ENCODE results near the gene LARGE1. TPM values are rescaled to one million over a fixed set of nuclear protein-coding genes. Genes with fewer than 3 reads are reported as not detected.

The LARGE1 gene
- total RNA-seq, 1 donor: 13.4 TPM

DNA sequence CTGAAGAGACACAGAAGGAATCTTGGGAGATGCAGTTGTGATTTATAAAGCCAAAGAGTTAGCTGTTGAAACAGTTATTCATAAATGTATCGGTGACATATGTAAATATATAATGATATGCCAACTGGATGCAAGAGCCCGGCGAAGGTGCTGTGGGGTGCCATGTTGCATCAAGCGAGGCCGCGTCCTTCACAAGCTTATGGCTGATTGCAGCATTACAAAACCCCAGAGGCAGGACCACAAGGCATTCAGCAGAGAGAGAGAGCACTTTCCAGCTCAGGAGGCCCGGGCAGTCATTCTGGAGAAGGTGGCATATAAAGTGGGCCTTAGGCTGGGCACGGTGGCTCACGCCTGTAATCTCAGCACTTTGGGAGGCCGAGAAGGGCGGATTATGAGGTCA, 65.6 kb downstream of the LARGE1 start:
- no peak for DNase-seq (ENCODE audit: low read depth)
- TF ChIP-seq, protein P1, sequence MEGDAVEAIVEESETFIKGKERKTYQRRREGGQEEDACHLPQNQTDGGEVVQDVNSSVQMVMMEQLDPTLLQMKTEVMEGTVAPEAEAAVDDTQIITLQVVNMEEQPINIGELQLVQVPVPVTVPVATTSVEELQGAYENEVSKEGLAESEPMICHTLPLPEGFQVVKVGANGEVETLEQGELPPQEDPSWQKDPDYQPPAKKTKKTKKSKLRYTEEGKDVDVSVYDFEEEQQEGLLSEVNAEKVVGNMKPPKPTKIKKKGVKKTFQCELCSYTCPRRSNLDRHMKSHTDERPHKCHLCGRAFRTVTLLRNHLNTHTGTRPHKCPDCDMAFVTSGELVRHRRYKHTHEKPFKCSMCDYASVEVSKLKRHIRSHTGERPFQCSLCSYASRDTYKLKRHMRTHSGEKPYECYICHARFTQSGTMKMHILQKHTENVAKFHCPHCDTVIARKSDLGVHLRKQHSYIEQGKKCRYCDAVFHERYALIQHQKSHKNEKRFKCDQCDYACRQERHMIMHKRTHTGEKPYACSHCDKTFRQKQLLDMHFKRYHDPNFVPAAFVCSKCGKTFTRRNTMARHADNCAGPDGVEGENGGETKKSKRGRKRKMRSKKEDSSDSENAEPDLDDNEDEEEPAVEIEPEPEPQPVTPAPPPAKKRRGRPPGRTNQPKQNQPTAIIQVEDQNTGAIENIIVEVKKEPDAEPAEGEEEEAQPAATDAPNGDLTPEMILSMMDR (IDR thresholded peaks at IDR 0.05; ENCODE audit: insufficient read depth, low read depth, low read length): no peak
- no peak overlapping the region for H3K4me3 ChIP-seq (ENCODE audit: low read depth, low read length)

DNA sequence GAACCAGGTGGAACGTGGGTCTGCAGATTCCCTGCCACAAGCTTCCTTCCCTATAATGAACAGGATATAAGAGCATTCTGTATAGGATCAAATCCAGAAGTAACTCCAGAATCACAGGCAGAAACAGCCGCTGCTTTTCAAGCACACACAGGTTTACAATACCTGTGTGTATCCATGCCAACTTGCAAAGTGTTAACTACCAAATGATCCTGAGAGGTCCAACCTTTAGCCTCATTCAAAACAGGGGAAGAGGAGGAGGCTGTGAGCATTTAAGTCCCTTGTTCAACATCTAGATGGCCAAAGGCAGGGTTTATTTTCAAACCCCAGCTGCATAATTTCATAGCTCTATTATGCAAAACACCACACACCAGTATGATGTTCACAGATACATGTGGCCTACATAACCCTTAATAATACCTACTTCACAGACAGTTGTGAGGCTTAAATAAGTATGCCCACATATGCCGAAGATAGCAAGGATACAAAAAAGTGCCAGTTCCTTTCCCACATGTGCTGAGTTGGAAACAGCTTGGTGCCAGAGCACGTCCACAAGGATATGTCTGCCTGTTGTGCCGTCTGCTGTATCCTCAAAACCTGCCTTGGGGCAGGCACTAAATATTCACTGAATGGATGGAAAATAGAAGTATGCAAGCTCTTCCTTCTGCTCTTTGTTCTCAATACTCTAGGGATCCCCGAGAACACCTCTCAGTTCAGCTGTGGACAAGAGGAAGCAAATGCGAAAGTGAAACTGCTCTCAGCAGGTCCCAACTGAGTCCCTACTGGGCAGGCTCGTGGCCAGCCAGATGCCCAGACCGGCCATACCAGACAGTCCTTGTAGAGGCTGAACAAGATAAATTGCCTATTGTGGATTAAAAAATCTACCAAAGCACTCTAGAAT, 66.8 kb downstream of the LARGE1 start:
- peak; percentile 76 for DNase-seq (ENCODE audit: low read depth)
- TF ChIP-seq, protein P1 (IDR thresholded peaks at IDR 0.05; ENCODE audit: insufficient read depth, low read depth, low read length): no peak
- H3K4me3 ChIP-seq (ENCODE audit: low read depth, low read length): peak overlapping the region; percentile 24

DNA sequence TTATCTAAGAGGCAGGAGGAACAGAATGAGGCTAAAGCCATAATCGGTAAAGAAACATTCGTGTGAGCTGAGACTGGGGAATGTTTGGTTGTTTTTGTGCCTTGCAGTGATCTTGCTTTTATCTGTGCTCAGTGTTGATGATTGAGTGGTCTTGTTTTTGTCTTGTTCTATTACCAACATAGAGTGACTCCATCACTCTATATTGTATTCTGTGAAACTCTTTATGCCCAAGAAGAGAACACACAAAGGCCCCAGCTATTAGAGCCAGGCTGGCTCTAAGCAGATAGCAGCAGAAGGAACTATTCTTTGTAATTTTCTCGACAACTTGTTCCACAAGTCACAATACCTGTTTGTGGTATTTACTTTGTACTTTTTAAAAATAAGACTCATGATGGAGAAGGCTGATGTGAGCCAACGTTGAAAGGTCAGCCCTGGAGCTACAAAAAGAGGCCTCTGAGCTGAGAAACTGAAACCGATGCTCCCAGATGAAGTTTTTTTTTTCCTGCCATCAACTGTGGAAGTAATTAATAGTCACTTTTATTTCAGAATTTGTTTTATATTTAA, 68.4 kb downstream of the LARGE1 start:
- TF ChIP-seq, protein P1 (IDR thresholded peaks at IDR 0.05; ENCODE audit: insufficient read depth, low read depth, low read length): no peak
- DNase-seq (ENCODE audit: low read depth): peak; percentile 43
- no peak overlapping the region for H3K4me3 ChIP-seq (ENCODE audit: low read depth, low read length)

DNA sequence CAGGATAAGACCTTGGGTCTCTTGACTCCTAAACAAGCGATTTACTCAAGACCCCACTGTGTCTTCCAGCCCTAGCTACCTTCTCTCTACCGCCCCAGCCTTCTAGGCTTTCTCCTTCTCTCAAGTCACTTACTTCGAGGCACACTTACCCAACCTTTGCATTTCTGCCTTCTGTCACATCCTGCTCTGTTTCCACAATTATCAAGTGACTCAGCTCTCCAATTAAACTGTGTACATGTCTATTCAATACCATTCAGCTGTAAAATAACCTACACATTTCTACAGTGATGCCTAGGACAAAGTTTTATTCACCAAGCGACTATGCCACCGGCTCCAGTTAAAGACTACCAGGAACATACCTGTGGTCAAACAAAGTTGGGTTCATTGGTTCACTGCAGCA, 69.0 kb downstream of the LARGE1 start:
- TF ChIP-seq, protein P1 (IDR thresholded peaks at IDR 0.05; ENCODE audit: insufficient read depth, low read depth, low read length): no peak
- no peak overlapping the region for H3K4me3 ChIP-seq (ENCODE audit: low read depth, low read length)
- peak; percentile 53 for DNase-seq (ENCODE audit: low read depth)

DNA sequence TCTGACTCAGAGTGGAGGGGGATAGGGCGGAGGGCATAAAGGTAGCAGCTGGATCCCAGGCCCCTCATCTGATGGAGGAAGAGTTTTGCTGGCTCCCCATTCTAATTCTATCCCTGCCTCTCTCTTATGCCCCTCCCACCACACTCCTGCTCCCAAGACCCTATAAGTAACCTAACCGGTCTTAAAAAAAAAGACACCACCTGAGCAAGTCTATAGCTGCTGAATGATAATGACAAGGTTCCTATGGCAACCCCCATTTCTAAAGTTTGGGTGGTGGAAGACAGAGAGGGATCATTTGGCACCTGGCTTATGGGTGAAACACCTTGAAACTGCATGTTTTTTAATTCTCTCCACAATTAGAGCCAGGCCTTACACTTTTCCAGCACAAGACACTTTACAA, 69.6 kb downstream of the LARGE1 start:
- no peak for DNase-seq (ENCODE audit: low read depth)
- H3K4me3 ChIP-seq (ENCODE audit: low read depth, low read length): no peak overlapping the region
- TF ChIP-seq, protein P1 (IDR thresholded peaks at IDR 0.05; ENCODE audit: insufficient read depth, low read depth, low read length): no peak

DNA sequence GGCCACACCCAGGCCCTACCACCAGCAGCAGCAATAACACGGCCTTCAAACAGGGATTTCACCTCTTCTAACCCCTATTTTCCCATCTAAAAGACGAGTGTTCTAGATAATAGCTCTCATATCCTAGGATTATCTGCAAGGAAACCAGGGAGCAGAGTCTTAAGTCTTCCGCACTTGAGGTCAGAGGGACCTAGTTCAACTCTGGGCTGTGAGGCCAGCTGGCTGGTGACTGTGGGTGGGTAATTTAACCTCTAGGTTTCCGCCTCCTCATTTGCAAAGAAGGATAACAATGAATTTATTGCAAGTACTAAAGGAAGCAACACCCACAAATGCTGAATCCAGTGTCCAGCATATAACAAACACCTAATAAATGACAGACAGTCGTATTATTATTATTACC, 70.1 kb downstream of the LARGE1 start:
- no peak for DNase-seq (ENCODE audit: low read depth)
- no peak overlapping the region for H3K4me3 ChIP-seq (ENCODE audit: low read depth, low read length)
- TF ChIP-seq, protein P1 (IDR thresholded peaks at IDR 0.05; ENCODE audit: insufficient read depth, low read depth, low read length): no peak
